Thyroid gland (tissue), 4 donors: ENCODE measurements around the gene PDE4B. TPM values are rescaled to one million over a fixed set of nuclear protein-coding genes. Genes with fewer than 3 reads are reported as not detected.

Experiments used
- DNase-seq, 2 donors: peaks; one replicate each; pipeline ENCODE4 v3.0.0-alpha.2; 2019
- H3K27ac ChIP-seq, 3 donors: fragments of 200-600 bp; sonication (generic); 1 replicate in 2 of 3; 2 replicates in 1 of 3; pipeline ENCODE4 v1.5.1; 2016 to 2019; ENCODE audit warnings: mild to moderate bottlenecking in 1 of 3, moderate library complexity in 1 of 3
- H3K27me3 ChIP-seq: fragments of 200-600 bp; sonication (generic); one replicate; pipeline ENCODE4 v1.5.1; 2019
- H3K36me3 ChIP-seq, 2 donors: fragments of 200-600 bp; sonication (generic); one replicate each; pipeline ENCODE4 v1.5.1; 2016 to 2019
- H3K4me1 ChIP-seq, 2 donors: fragments of 200-600 bp; sonication (generic); one replicate each; pipeline ENCODE4 v1.5.1; 2017 to 2019
- H3K4me3 ChIP-seq, 3 donors: fragments of 200-600 bp; sonication (generic); replicated peaks in 1 of 3; 1 replicate in 2 of 3; 2 replicates in 1 of 3; pipeline ENCODE4 v1.5.1; 2016; ENCODE audit warnings: mild to moderate bottlenecking in 1 of 3
- H3K9me3 ChIP-seq: fragments of 200-600 bp; sonication (generic); one replicate; pipeline ENCODE4 v1.5.1; 2017
- POLR2A ChIP-seq, 2 donors: fragments of 450-650 bp; IDR thresholded peaks; one replicate each; pipeline ENCODE4 v1.6.1; 2017; ENCODE audit warnings: antibody characterized with exemption in 2 of 2, mild to moderate bottlenecking in 2 of 2, moderate library complexity in 1 of 2
- WGBS, 2 donors: methylation state at CpG; one replicate each; pipeline ENCODE4 v1.1.5; 2017; 5-methylcytosine and 5-hydroxymethylcytosine counted together
- intact Hi-C: fragments of 100-400 bp; cut with DNase I; formaldehyde crosslinking; loops from one replicate; pipeline ENCODE4 v1.15.1; 2023
- total RNA-seq, 4 donors: library from RNA; depleted of rRNA; stranded (reverse); fragments of >200 nt; gene quantifications; one replicate each; pipeline ENCODE4 v1.2.3, GENCODE V29; 2016
- TF ChIP-seq, protein P1 (sequence below), 6 experiments: fragments of 200-600 bp in 3 of 6; fragments of 450-650 bp in 3 of 6; sonication (generic) in 3 of 6; IDR thresholded peaks; one replicate each; pipeline ENCODE4 v1.5.1; 2016 to 2019; ENCODE audit warnings: antibody characterized with exemption in 6 of 6, mild to moderate bottlenecking in 2 of 6, inconsistent platforms in 1 of 6, moderate library complexity in 1 of 6

PDE4B gene
- total RNA-seq, 4 donors from 2014 or later: 9.6 to 21.3 (median 15.0) TPM

DNA sequence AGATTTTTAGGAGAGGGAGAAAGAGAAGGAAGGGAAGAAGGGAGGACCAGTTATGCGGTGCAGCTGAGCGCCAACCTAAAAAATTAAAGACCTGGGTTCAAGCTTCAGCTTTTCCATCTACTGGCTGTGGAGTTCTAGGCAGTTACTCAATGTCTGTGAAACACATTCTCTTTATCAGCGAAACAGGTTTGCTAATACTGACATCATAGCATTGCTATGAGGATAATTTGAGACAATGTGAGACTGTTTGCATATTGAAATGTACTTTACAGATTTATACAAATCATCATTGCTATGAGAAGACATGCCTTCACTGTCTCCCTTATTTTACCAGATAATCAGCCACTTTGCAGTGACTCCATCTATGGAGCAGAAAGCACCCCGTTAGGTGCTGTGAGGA, 518.4 kb downstream of the PDE4B start:
- 81 to 99% methylated on average over 4 of the region's 4 CpGs for WGBS, 2 donors
- no peak for DNase-seq
- no peaks in the 10 kb centered on the region for H3K9me3 ChIP-seq
- no peaks in the 10 kb centered on the region for H3K4me1 ChIP-seq
- H3K27me3 ChIP-seq: no peaks in the 10 kb centered on the region
- H3K4me3 ChIP-seq: no peak overlapping the region
- no peak overlapping the region for H3K27ac ChIP-seq
- H3K36me3 ChIP-seq: no peaks in the 10 kb centered on the region
- TF ChIP-seq POLR2A (IDR thresholded peaks at IDR 0.05): no peak
- TF ChIP-seq, protein P1, sequence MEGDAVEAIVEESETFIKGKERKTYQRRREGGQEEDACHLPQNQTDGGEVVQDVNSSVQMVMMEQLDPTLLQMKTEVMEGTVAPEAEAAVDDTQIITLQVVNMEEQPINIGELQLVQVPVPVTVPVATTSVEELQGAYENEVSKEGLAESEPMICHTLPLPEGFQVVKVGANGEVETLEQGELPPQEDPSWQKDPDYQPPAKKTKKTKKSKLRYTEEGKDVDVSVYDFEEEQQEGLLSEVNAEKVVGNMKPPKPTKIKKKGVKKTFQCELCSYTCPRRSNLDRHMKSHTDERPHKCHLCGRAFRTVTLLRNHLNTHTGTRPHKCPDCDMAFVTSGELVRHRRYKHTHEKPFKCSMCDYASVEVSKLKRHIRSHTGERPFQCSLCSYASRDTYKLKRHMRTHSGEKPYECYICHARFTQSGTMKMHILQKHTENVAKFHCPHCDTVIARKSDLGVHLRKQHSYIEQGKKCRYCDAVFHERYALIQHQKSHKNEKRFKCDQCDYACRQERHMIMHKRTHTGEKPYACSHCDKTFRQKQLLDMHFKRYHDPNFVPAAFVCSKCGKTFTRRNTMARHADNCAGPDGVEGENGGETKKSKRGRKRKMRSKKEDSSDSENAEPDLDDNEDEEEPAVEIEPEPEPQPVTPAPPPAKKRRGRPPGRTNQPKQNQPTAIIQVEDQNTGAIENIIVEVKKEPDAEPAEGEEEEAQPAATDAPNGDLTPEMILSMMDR (IDR thresholded peaks at IDR 0.05): no peak
- intact Hi-C loops: no loop called here

DNA sequence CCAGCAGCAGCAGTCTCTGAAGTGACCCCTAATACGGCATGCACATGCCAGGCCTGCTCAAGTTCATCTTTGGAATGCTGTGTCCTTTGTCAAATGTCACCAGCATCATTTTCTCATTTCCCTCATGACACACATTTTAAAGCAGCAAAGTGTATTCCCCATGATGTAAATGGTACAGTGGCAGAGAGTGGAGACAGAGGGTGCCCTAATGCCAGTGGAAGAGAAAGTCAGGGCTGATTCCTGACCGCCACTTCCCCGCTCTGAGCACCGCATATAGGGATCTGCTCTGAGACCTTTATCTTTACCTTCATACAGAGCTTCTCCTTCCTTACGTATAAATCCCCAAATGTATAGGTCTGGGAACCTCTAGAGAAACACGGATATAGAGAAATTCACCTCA, 518.9 kb downstream of the PDE4B start:
- WGBS, 2 donors: 97 to 99% methylated on average over 6 of the region's 6 CpGs
- TF ChIP-seq, protein P1 (IDR thresholded peaks at IDR 0.05): no peak
- TF ChIP-seq POLR2A (IDR thresholded peaks at IDR 0.05): no peak
- DNase-seq: no peak
- intact Hi-C loops: no loop called here
- Histone ChIP-seq H3K9me3 (no peaks in the 10 kb centered on the region), H3K27ac (no peak overlapping the region), H3K4me3 (no peak overlapping the region), H3K27me3 (no peaks in the 10 kb centered on the region), H3K36me3 (no peaks in the 10 kb centered on the region), H3K4me1 (peaks cover 0 to under 1% of the 10 kb centered on the region in 2 donors)

DNA sequence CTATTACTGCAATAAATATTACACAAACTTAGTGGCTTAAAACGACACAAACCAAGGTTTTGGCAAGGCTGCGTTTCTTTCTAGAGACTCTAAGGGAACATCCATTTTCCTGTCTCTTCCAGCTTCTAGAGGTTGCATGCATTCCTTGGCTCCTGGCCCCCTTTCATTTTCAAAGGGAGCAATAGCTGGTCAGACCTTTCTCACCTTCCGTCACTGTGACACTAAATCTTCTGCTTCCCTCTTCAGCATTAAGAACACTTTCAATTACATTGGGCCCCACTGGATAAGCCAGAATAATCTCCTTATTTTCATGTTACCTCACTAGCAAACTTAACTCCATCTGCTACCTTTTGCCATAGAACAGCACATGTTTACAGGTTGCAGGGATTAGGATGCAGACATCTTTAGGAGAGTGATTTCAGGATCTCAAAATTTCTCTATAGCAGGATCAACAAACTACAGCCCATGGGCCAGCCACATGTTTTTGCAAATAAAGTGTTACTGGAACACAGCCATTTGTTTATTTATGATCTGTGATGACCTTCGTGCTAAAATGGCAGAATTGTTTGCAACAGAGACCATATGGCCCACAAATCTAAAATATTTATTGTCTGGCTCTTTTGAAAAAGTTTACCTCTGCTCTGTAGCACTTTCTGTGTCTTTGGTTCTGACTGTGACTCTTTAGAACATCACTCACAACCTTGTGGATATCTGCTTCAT, 519.7 kb downstream of the PDE4B start:
- DNase-seq: no peak
- TF ChIP-seq, protein P1 (IDR thresholded peaks at IDR 0.05): no peak
- no peak for TF ChIP-seq POLR2A (IDR thresholded peaks at IDR 0.05)
- H3K36me3 ChIP-seq: no peaks in the 10 kb centered on the region
- 80 to 81% methylated on average over 4 of the region's 4 CpGs for WGBS, 2 donors
- H3K27me3 ChIP-seq: no peaks in the 10 kb centered on the region
- peaks cover 0 to 6% of the 10 kb centered on the region in 2 donors for H3K4me1 ChIP-seq
- no peaks in the 10 kb centered on the region for H3K9me3 ChIP-seq
- H3K27ac ChIP-seq: no peak overlapping the region
- H3K4me3 ChIP-seq: no peak overlapping the region
- intact Hi-C loops: no loop called here

DNA sequence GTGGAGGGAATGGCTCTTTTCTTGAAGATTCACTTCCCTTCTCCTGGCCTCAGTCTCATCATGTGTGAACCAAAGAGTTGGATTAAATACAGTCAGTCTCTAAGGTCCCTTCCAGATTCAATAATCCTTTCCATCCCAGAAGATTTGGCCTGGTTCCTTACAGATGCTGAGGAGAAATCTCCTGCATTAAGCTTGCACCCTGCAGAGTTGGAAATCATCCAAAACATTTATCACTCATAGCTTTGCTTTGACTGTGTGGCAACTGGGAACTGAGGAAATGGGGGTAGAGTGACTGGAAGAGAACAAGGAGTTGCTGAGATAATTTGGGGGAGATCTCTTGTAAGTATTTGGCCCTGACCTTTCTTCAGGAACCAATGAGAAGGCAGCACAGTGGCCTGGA, 520.7 kb downstream of the PDE4B start:
- peaks cover 0 to 6% of the 10 kb centered on the region in 2 donors for H3K4me1 ChIP-seq
- no peak overlapping the region for H3K27ac ChIP-seq
- TF ChIP-seq, protein P1 (IDR thresholded peaks at IDR 0.05): no peak
- no peak for TF ChIP-seq POLR2A (IDR thresholded peaks at IDR 0.05)
- no peaks in the 10 kb centered on the region for H3K36me3 ChIP-seq
- no peak for DNase-seq
- H3K27me3 ChIP-seq: no peaks in the 10 kb centered on the region
- intact Hi-C loops: no loop called here
- H3K9me3 ChIP-seq: no peaks in the 10 kb centered on the region
- no peak overlapping the region for H3K4me3 ChIP-seq

DNA sequence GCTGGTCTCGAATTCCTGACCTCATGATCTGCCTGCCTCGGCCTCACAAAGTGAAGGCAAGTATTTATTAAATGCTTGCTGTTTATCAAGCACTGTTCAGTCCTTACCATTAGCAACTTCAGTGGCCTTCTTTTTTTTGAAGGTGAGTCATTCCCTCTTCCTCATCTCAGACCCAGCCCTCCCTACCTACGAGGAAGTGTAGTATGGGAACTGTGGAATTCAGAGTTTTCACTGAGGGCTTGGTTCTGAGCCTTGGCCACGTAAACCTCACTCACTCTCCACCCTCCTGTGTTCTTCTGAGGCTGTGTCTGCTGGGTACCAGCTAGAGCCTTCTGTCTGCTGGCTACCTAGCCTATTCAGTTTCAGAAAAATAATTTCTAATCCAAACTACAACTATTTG, 523.0 kb downstream of the PDE4B start:
- Histone ChIP-seq H3K4me1 (peaks cover 0 to 6% of the 10 kb centered on the region in 2 donors), H3K27me3 (no peaks in the 10 kb centered on the region), H3K27ac (no peak overlapping the region), H3K9me3 (no peaks in the 10 kb centered on the region), H3K4me3 (no peak overlapping the region), H3K36me3 (no peaks in the 10 kb centered on the region)
- DNase-seq: no peak
- TF ChIP-seq, protein P1 (IDR thresholded peaks at IDR 0.05): no peak
- TF ChIP-seq POLR2A (IDR thresholded peaks at IDR 0.05): no peak
- intact Hi-C loops: no loop called here
- WGBS, 2 donors: 86 to 88% methylated on average over 4 of the region's 4 CpGs
